ENCODE results near the gene USP16. TPM values are rescaled to one million over a fixed set of nuclear protein-coding genes. Genes with fewer than 3 reads are reported as not detected.
"Not testable (repeated sequence)": the region's sequence is repeated elsewhere in the genome, so short reads cannot be mapped to it uniquely, and the experiment has no call there.

The USP16 gene
- total and polyA plus RNA-seq, 2 experiments from 2014 or later: 25.9 to 35.8 TPM

GRCh38 chr21:28982637-28983036 is 41.8 kb upstream of the USP16 start:
- Histone ChIP-seq H3K27me3 (no peaks in the 10 kb centered on the region), H3K4me3 (no peak overlapping the region), H3K9me2 (replicated peaks; ENCODE audit: insufficient read depth) (no peaks in the 10 kb centered on the region), H3K9me3 (ENCODE audit: low read depth) (no peaks in the 10 kb centered on the region), H3K4me1 (ENCODE audit: insufficient read depth) (no peaks in the 10 kb centered on the region), H3K36me3 (replicated peaks; ENCODE audit: insufficient read depth, low read depth) (no peaks in the 10 kb centered on the region), H3K79me2 (peaks cover 8% of the 10 kb centered on the region), H3K4me2 (no peak overlapping the region), H4K20me1 (ENCODE audit: insufficient read depth, poor library complexity, severe bottlenecking) (no peaks in the 10 kb centered on the region), H3K27ac (no peak overlapping the region), H2AFZ (no peak overlapping the region)
- WGBS (ENCODE audit: low lambda C conversion rate, missing lambda C conversion rate): 93% methylated on average over 1 of the region's 1 CpG
- DNase-seq (ENCODE audit: low spot score): no peak
- no peak for TF ChIP-seq CTCF (IDR thresholded peaks at IDR 0.05; ENCODE audit: poor library complexity)

GRCh38 chr21:28986677-28987076 is 37.8 kb upstream of the USP16 start:
- WGBS (ENCODE audit: low lambda C conversion rate, missing lambda C conversion rate): 88% methylated on average over 4 of the region's 4 CpGs
- TF ChIP-seq EZH2phosphoT487 (IDR thresholded peaks at IDR 0.05; ENCODE audit: low read depth, severe bottlenecking, unreplicated experiment): no peak
- TF ChIP-seq EZH2 (IDR thresholded peaks at IDR 0.05; ENCODE audit: borderline replicate concordance): no peak
- TF ChIP-seq CTCF (IDR thresholded peaks at IDR 0.05; ENCODE audit: poor library complexity): no peak
- DNase-seq (ENCODE audit: low spot score): no peak
- Histone ChIP-seq H4K20me1 (ENCODE audit: insufficient read depth, poor library complexity, severe bottlenecking) (no peaks in the 10 kb centered on the region), H3K79me2 (peaks cover 44% of the 10 kb centered on the region), H3K9me2 (replicated peaks; ENCODE audit: insufficient read depth) (no peaks in the 10 kb centered on the region), H3K4me3 (no peak overlapping the region), H3K36me3 (replicated peaks; ENCODE audit: insufficient read depth, low read depth) (no peaks in the 10 kb centered on the region), H3K4me2 (no peak overlapping the region), H2AFZ (no peak overlapping the region), H3K9me3 (ENCODE audit: low read depth) (no peaks in the 10 kb centered on the region), H3K27me3 (no peaks in the 10 kb centered on the region), H3K27ac (no peak overlapping the region), H3K4me1 (ENCODE audit: insufficient read depth) (peaks cover 7% of the 10 kb centered on the region)

- H3K27me3 ChIP-seq; H2AFZ ChIP-seq; H3K27ac ChIP-seq; DNase-seq (ENCODE audit: low spot score); H3K36me3 ChIP-seq (replicated peaks; ENCODE audit: insufficient read depth, low read depth); H3K9me2 ChIP-seq (replicated peaks; ENCODE audit: insufficient read depth); H4K20me1 ChIP-seq (ENCODE audit: insufficient read depth, poor library complexity, severe bottlenecking); H3K4me2 ChIP-seq; H3K4me1 ChIP-seq (ENCODE audit: insufficient read depth); H3K4me3 ChIP-seq; H3K9me3 ChIP-seq (ENCODE audit: low read depth): not testable (repeated sequence)
- H3K79me2 ChIP-seq: peaks cover 48% of the 10 kb centered on the region
- 92% methylated on average over 6 of the region's 6 CpGs for WGBS (ENCODE audit: low lambda C conversion rate, missing lambda C conversion rate)
These were observed 36.3 kb upstream of the USP16 start for GRCh38 chr21:28988146-28988545.

GRCh38 chr21:28991861-28992525 is 32.5 kb upstream of the USP16 start:
- TF ChIP-seq CTCF (IDR thresholded peaks at IDR 0.05; ENCODE audit: poor library complexity) (no peak), EZH2 (IDR thresholded peaks at IDR 0.05; ENCODE audit: borderline replicate concordance) (no peak), EZH2phosphoT487 (IDR thresholded peaks at IDR 0.05; ENCODE audit: low read depth, severe bottlenecking, unreplicated experiment) (no peak)
- Histone ChIP-seq H3K27ac (peak overlapping the region; percentile 79), H2AFZ (peak overlapping the region; percentile 70), H3K4me2 (peak overlapping the region; percentile 86), H3K36me3 (replicated peaks; ENCODE audit: insufficient read depth, low read depth) (no peaks in the 10 kb centered on the region), H3K9me3 (ENCODE audit: low read depth) (no peaks in the 10 kb centered on the region), H3K27me3 (no peaks in the 10 kb centered on the region), H3K9me2 (replicated peaks; ENCODE audit: insufficient read depth) (no peaks in the 10 kb centered on the region), H3K79me2 (peaks cover 47% of the 10 kb centered on the region), H4K20me1 (ENCODE audit: insufficient read depth, poor library complexity, severe bottlenecking) (no peaks in the 10 kb centered on the region), H3K4me3 (peak overlapping the region; percentile 70), H3K4me1 (ENCODE audit: insufficient read depth) (peaks cover 8% of the 10 kb centered on the region)
- peak; percentile 27 for DNase-seq (ENCODE audit: low spot score)
- 18% methylated on average over 14 of the region's 14 CpGs for WGBS (ENCODE audit: low lambda C conversion rate, missing lambda C conversion rate)

Data from hepatocyte (in vitro differentiated cells).